HG02623 (cell line): ENCODE results near the gene BCS1L.

Source experiments
- ATAC-seq: cut with Tn5 transposase; IDR thresholded peaks from one replicate; pipeline ENCODE4 v1.9.1; 2021; ENCODE audit warnings: moderate library complexity; ENCODE audit not compliant: unreplicated experiment

BCS1L gene

DNA sequence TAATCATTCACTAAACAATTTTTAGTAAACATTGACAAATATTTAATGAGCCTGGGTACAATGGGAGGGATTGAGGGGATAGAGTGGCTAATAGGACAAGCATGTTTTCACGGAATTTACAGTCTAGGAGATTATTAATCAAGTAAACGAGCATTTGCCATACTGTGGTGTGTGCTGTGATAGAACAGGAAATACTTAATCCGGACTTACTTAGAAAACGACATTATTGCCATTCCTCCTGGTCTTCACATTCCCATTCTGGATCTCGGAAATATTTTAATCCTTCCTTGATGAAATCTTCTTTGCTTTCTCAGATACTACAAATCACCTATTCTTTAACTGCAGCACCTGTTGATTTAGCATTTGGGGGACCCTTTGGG is 52.1 kb downstream of the BCS1L start:
- ATAC-seq: no peak
